ENCODE results near the gene GPC1.

GPC1 gene

DNA sequence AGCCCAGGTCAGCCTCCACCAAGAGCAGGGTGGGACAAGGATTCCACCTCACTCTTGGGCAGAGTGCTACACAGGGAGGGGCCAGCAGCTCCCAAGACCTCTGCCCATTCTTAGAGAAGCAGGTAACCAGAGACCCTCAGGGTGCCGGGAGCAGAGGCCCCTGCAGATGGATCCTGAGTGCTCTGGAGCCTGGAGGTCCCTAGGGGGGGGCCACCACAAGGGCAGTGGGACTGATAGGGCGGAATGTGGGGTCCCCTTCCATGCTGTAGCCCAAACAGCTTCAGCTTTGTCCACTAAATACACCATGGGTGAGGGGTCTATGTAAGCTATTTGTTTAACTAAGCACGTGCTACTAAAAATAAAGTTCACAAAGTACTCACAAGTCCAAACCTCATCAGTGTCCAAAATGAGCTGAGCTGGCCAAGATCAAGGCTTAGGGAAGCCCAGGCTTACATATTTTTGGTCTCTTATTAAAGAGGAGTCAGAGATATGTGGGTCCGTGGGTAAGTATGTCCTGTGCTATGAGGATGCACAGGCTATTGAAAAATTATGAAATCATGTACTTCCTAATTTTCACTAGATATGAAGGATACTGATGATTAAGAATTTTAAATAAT lies 21.5 kb upstream of the GPC1 start:
- DNase-seq (ENCODE audit: low spot score): no peak

DNA sequence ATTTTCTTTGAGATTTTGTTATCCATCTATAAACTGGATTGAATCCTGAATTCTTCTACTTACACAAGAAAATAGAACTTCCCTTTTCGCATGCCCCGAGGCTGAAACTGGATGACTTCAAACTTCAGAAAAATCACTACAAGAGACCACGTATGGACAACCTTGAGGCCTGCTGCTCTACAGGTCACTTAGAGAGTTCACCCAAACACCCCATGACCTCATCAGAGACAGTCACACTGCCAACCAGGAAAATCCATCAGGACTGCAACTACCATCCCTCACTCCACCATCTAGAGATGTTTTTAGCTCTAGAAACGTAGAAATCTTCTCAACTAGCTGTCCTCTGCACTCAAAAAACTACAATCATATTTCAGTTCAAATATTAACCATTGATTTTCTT lies 18.6 kb upstream of the GPC1 start:
- DNase-seq (ENCODE audit: low spot score): no peak

DNA sequence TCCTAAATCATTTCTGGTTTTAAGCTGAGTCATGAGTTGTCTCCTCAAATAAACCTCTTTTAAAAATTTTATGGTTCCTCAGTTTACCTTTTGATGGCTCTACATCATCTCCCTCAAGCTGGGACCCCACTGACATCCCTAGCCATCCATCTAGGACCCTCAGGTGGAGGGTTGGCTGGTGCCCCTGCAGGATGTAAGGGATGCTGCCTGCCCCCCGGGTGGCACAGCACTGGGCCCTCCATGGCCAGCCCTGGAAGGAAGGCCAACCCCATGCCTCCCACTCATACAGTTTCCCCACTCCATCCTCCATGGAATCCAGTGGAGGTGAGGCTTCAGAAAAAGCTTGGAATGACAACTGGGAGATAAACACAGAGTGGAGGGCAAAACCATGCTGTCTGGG lies 17.2 kb upstream of the GPC1 start:
- DNase-seq (ENCODE audit: low spot score): no peak

DNA sequence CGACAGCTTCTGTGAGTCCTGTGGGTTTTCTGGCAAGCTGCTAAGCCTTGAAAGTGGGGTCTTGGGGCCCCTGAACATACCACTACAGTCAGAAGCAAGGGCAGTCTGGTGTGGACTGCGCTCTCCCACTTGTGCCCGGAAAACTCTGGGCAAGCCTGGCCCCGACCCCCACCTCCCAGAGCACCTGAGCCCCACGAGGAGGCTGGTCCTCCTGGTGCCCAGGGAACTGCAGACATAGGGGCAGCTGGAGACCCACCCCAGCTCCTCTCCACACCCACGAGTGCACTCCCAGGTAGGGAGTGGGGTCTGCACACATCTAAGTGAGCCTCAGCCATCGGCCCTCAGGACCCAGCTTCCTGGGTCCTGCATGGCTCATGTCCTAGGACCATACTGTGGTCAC lies 16.2 kb upstream of the GPC1 start:
- DNase-seq (ENCODE audit: low spot score): no peak

DNA sequence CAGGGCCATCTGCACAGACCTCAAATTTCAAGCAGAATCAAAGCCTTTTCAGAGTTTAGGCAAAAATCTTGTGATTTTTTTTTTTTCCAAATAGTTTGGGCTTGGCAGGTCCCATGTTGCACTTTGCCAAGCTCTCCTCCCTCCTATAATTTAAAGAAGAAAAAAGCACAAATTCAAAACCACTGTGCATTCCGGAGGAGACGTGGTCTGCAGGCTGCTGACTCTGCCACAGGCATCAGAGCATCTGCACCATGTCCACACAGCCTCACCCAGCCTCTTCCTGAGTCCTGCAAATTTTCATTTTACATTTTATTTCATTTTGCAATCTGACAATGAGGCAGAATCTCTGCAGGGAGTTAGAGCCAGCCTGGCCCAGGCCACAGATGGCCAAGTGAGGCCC lies 15.7 kb upstream of the GPC1 start:
- DNase-seq (ENCODE audit: low spot score): no peak

DNA sequence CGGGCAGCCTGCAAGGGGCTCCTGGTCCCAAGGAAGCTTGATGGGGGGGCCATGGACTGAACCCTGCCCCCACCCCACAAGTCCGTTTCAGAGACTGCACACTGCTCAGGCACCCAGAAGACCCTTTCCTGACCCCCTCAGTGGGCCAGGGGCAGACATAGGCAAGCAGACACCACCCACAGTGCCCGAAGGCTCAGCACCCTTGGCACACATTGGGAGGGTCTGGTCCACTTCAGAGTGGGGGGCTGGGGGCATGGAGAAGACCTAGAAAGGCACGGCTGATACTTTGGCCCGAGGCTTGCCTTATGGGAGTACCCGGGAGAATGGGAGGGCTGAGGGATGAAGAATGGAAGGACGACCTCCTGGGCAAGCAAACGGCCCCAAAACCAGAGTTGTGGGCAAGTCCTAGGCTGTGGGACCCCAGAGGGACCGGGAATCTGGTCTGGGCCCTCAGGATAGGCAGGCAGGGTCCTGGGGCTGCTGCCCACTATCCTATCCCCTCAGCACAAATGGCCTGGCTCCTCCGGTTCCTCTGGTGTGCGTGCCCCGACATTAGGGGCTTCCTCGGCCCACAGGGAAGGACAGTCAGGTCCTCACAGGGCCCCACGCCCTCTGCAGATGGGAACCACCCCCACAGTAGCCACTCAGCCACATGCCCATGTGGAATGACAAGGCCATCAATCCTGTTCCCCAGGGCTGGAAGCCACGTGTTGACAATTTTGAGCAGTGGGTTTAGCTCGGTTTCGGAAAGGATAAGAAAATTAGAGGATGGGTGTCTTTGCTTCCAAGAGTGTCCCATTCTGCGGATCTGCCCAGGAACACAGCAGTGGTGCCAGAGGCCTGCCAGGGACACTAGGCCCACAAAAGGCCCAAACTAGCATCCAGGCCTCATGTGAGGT lies 15.0 kb upstream of the GPC1 start:
- no peak for DNase-seq (ENCODE audit: low spot score)

DNA sequence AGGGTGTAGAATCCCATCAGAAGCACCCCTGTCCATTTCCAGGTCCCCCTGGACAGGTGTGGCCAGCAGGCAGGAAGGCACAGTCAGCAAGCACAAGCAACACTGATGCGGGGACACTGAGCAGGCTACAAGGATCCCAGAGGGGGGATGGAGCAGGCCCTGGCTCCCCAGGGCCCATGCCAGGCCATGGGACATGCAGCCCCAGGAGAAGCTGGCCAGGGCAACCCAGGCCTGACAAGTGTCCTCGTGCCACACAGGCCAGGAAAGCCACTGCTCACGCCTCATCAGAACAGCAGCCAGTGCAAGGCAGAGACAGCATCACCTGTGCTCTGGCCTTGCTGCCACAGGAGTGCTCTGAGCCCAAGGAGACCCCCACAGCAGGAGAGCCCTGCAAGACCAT lies 14.1 kb upstream of the GPC1 start:
- no peak for DNase-seq (ENCODE audit: low spot score)

DNA sequence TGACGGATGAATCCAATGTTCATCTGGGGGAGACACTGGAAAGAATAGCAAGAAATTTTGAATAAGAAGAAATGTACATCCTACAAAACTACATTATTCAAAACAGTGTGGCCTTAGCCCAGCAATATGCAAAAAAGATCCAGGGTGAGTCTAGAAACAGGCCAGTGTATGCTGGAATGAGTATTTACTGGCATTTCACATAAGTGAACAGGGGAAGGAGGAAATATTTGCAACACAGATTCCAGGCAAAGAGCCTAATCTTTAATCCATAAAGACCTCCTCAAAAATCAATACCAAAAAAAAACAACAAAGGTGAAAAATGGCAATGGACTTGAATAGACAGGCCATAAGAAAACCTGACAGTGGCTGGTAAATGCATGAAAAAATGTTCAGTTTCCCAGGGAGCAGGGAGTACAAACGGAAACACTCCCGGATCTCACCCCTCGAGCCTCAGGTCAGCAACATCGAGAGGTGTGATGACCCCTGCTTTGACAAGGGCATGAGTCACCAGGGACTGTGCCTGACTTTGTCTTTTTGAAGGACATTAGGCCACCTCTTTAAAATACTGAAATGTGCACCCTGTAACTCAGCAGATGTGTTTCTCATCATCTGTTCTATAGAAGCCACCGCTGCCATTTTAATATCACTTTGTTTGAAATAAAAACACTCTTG lies 12.7 kb upstream of the GPC1 start:
- no peak for DNase-seq (ENCODE audit: low spot score)

DNA sequence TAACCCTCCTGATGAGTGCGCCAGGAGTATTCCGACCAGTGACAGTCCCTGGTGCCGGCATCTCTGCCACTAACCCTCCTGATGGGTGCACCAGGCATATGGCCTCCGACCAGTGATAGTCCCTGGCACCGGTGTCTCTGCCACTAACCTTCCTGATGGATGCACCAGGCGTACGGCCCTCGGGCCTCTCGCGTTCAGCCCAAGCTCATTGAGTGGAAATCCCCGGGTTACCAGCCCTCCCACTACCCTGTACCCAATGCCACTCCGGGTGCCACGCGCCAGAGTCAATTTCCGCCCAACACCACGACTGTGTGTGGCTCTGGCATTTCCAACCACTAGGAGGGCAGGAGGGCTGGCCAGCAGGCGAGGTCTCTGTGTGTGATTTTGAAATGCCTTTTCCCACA lies 11.7 kb upstream of the GPC1 start:
- no peak for DNase-seq (ENCODE audit: low spot score)

DNA sequence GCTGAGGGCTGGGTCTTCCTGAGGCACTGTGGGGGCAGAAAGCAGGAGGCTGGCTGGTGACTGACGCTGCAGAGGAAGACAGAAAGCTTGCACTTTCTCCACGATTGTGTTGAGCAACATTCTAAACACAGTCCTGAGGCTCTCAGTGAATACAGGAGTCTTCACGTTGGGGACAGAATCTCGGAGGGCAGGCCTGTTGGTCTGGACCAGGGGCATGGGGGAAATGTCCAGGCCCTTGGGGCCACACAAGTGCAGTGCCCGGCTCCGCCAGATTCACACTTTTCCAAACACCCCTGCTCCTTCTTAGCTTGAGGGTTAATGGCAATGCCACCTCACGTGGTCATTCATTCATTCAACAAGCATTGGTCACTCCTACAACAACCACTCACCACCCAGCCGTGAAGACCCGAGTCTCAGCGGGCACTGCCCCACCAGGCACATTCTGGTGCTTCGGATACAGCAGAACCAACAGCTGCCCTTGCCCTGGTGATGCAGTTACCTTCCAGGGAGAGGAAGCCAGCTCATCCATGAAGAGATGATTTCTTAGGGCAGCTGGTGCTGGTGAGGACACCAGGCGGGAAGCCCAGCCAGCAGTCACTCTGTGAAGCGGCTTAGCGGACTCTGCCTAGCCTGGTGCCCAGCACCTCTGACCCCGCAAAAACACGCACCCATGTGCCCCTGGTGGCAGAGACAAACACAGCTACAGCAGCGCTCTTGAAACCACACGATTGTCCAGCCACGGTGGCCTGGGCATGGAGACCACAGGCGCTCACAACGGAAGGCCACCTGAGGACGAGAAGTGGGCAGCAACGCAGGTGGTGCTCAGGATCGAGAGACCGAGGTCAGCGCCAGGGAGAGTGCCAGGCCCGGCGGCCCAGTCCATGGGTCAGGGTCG lies 10.9 kb upstream of the GPC1 start:
- DNase-seq (ENCODE audit: low spot score): no peak

DNA sequence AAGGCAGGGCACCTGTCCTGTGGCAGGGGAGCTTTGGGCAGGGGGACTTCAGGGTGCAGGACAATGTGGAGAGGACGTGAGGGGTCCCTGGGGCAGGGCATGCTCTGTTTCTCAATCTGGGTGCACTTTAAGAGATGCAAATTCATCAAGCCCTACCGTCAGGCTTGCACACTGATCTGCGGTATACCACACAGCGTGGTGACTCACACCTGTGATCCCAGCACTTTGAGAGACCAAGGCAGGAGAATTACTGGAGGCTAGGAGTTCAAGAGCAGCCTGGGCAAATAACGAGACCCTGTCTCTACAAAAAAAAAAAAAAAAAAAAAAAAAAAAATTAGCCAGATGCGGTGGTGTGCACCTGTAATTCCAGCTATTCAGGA lies 10.2 kb upstream of the GPC1 start:
- DNase-seq (ENCODE audit: low spot score): no peak

DNA sequence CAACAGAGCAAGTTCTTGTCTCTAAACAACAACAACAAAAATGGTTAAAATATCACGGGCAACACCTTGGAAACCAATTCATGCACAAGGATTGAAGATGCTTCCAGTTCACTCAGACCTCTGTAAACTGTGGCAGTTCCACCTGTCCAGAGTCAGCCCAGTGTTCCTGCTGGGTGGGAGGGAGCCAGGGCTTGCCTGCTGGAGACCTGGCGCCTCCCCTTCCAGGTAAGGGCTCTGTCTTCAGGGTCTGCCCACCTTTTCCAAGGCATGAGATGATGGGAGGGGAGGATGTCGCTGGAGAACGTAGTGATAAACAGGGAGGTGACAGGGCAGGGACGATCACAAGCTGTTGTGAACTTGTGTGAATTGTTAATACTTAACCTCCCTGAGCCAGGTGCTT lies 9.8 kb upstream of the GPC1 start:
- DNase-seq (ENCODE audit: low spot score): no peak

DNA sequence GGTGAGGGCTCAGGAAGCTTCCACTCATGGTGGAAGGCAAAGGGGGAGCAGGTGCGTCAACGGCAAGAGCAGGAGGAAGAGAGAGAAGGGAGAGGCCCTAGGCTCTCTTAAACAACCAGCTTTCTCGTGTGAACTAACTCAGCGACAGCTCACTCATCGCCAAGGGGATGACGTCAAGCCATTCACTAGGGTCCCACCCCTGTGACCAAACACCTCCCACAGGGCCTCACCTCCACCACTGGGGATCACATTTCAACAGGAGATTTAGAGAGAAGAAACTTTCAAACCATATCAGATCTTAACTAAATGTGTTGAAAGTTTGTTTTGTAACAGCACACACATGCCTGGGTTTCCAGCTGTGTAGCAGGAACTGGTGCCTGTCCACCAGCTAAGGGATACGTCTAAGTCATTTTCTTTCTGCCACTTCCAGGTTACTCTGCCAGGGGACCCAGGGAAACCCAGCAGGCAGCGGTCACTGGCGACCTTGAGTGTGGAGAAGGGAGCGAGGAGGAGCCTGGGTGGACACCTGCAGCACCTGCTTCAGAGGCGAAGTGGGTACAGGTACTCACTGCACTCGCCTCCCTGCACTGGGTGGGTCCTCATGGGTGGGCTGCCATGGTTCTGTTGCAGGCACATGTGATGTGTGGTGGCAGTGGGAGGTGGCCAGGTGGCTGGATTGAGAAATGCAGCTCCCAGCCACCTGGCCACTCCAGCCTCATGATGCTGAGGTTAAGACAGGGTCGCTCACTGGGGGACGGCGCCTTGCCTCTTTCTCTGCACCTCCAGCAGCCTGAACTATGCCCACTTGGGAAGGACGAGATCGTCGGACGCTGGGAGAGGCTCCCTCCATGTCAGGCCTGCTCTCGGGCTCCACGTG lies 8.4 kb upstream of the GPC1 start:
- DNase-seq (ENCODE audit: low spot score): no peak

DNA sequence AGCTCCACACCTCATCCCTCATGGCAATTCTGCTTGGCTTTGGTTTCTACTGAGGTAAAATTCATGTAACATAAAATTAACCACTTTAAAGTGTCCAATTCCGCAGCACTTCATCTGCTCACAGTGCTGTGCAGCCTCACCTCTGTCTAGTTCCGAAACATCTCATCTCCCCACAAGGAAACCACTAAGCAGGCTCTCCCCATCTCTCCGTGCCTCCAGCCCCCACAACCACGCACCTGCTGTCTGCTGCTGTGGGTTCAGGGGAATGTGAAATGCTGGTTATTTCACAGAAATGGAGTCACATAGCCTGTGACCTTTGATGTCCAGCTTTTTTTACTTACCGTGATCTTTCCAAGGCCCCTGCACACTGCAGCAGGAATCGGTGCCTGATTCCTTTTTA lies 7.7 kb upstream of the GPC1 start:
- DNase-seq (ENCODE audit: low spot score): no peak

DNA sequence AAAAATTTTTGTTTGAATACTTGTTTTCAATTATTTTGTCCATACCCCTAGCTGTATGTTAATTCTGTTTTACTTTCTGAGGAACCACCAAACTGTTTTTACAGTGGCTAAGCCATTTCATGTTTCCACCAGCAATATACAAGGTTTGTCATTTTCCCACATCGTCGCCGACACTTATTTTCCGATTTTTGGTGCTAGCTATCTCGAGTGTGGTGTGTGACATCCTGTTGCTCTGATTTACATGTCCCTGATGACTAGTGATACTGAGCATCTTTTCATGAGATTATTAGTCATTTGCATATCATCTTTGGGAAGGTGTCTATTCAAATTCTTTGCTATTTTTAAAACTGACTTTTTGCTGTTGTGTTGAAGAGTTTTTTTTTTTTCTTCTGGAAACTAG lies 7.2 kb upstream of the GPC1 start:
- DNase-seq (ENCODE audit: low spot score): no peak

DNA sequence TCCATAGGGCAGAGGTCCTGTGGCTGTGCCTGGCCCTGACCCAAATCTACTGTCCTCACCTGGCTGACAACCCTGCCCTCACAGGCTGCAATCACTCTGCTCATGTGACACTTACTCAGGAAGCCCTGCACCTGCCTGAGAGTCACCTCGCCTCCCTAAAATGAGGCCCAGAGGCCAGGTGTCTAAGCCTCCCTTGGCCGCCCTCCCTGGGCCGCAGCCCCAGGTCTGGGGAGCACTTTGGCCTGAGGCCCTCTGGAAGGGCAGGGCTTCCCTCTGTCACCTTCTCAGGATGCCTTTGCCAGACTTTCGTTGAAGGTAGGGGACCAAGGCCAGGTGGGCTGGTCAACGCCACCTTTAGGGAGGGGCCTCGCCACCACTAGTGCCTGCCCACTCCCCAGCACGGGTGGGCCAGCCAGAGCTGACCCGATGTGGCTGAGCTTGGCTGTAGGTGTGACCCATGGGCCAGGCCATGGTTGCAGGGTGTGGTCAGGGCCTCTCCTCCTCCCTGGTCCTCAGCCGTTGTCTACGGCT lies 6.1 kb upstream of the GPC1 start:
- DNase-seq (ENCODE audit: low spot score): no peak

DNA sequence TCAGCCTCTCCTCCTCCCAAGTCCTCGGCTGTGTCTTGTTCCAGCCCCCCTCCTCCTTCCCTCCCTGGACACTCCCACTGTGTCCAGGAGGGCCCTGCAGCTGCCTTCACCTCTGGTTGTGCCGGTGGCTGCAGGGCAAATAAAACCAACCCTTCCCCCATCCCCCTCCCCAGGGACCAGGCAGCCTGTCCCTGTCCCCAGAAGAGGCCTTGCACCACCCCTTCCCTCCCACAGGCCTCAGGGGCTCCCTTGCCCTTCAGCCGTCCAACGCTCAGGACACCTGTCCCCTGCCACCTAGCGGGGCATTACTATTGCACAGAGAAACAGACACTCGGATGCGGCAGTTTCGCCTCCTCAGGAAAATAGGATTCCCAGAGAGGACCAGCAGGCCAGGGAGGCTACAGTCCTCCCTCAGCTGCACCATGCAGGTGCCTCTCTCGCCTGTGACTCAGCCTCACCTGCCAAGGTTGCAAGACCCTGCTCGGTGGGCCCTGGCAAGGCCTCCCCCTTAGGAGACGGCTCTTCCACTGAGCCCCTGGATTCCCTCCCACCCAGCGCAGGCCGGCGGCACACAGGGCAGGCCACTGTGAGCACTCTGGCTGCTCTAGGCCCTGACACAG lies 5.5 kb upstream of the GPC1 start:
- DNase-seq (ENCODE audit: low spot score): no peak

DNA sequence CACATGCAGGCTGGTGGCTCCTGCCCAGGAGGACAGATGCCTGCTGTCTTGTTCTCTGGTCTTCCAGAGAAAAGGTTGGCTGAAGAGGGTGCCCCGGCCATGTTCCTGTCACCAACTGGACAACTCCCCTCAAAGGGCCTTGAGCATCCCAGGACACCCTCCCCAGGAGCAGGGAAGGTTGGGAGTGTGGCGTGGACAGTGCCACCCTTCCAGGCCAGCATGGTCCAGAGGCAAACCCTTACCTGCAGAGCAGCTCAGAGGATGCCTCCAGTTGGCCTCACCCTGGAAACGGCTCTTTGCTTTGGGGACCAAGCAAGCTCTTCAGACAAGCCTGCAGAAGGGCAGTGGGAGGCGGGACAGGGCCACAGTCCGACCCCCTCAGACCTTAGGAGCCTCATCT lies 4.9 kb upstream of the GPC1 start:
- no peak for DNase-seq (ENCODE audit: low spot score)

DNA sequence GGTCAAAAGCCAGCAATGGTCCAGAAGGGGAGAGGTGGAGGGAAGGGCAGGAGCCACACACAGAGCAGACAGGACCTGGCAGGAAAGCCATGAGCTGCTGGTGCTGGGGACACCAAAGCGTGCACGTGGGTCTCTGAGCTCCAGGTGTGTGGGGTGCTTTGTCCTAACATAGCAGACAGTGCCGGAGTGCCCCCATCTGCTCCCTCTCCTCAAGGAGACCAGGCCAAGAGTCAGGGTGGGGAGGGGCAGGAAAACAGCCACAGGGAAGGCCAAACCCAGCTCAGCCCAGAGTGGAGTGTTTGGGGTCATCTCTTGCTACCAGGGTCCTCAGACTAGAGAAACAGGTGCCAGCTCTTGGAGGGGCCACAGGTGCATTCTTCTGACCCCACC lies 4.2 kb upstream of the GPC1 start:
- DNase-seq (ENCODE audit: low spot score): no peak

DNA sequence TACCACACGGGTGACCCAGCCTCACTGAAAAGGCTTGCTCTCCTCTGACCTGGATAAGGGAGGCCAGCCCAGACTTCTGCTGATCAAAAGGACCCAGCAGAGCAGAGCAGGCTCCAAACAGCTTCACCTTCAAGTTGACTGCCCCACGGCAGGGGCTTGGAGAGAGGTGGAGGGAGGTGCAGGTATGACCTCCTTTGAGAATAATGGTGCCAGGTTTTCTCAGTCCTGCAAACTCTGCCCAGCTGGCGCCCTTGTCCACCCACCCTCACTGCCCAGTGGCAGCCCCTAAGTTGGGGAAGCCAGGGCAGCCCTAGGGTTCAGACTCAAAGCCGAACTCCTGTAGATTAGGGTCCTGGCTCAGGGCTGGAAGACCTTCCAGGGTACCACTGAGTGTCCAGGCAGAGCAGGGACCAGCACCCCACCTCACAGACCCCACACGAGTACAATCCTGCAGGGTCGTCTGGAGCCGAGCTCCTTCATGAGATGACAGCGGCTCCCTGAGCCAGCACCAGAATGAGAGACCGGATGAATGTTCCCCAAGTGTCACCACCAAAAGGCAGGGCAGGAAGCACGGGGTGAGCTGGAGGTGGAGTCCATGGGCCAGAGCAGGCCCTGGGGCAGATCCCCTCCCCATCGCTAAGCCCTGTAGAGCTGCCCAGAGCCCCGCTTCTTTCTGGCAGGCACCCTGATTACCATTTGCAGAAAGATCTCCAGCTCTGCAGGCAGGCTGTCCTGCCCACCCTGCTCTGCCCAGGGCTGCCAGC lies 3.6 kb upstream of the GPC1 start:
- DNase-seq (ENCODE audit: low spot score): no peak

Data from CD4-positive, alpha-beta T cell treated with Interleukin-15 for 4 hours (primary cell).